NB4 (cell line): ENCODE measurements around the gene ROBO4.

Source experiments
- DNase-seq: peaks from one replicate; pipeline ENCODE4 v3.0.0; 2010; ENCODE audit warnings: low read depth
- H3K4me3 ChIP-seq: one replicate; pipeline ENCODE4 v1.5.1; 2011; ENCODE audit warnings: mild to moderate bottlenecking, low read depth, low read length, moderate library complexity
- MYC ChIP-seq: IDR thresholded peaks from 2 replicates; pipeline ENCODE4 v1.6.1; 2011; ENCODE audit warnings: low read depth, low read length
- POLR2A ChIP-seq: IDR thresholded peaks from 2 replicates; pipeline ENCODE4 v1.6.1; 2011; ENCODE audit warnings: mild to moderate bottlenecking; ENCODE audit not compliant: insufficient read length; ENCODE audit errors: extremely low read depth
- TF ChIP-seq, protein P1 (sequence below): IDR thresholded peaks from 2 replicates; pipeline ENCODE4 v1.6.1; 2011; ENCODE audit warnings: low read depth, low read length
- TF ChIP-seq, protein P2 (sequence below): IDR thresholded peaks from one replicate; pipeline ENCODE4 v1.5.1; 2012; ENCODE audit warnings: low read depth, low read length

Gene ROBO4

DNA sequence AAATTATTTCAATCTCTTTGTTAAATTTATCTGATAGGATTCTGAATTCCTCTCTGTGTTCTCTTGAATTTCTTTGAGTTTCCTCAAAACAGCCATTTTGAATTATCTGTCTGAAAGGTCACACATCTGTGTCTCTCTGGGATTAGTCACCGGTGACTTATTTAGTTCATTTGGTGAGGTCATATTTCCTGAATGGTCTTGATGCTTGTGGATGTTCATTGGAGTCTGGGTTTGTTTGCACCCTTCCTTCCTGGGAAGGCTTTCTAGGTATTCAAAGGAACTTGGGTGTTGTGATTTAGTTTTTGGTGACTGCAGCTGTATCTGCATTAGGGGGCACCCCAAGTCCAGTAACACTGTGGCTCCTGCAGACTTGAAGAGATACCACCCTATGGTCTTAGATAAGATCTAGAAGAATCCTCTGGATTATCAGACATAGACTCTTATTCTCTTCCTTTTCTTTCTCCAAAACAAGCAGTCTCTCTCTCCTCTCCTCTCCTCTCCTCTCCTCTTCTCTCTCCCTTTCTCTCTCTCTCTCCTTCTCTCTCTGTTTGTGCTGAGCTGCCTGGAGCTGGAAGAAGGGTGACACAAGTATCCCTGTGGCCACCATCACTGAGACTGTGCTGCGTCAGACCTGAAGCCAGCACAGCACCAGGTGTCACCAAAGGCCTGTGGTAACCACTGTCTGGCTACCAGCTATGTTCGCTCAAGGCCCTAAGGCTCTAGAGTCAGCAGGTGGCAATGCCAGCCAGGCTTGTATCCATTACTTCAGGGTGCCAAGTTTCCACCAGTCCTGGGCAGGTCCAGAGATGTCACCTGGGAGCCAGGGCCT lies 18.1 kb upstream of the ROBO4 start:
- no peak for DNase-seq
- TF ChIP-seq, protein P1, sequence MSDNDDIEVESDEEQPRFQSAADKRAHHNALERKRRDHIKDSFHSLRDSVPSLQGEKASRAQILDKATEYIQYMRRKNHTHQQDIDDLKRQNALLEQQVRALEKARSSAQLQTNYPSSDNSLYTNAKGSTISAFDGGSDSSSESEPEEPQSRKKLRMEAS: no peak
- H3K4me3 ChIP-seq: no peak overlapping the region

DNA sequence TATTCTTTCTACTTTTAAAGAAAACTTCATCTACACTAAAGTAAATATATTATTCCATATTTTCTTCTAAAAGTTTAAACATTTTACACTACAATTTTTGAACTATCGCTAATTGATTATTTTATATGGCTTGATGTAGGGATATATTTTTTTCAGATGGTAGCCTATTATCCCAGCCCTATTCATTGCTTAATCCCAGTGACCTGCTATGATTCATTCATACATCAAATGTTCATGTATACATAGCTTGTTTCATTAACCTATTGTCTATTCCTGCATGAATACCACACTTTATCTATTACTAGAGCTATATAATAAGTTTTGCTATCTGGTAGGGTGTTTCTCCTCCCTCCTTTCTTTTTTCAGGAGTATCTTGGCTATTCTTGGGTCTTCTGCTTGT lies 5.0 kb upstream of the ROBO4 start:
- TF ChIP-seq MYC (no peak), POLR2A (no peak)
- TF ChIP-seq, protein P1: no peak
- TF ChIP-seq, protein P2, sequence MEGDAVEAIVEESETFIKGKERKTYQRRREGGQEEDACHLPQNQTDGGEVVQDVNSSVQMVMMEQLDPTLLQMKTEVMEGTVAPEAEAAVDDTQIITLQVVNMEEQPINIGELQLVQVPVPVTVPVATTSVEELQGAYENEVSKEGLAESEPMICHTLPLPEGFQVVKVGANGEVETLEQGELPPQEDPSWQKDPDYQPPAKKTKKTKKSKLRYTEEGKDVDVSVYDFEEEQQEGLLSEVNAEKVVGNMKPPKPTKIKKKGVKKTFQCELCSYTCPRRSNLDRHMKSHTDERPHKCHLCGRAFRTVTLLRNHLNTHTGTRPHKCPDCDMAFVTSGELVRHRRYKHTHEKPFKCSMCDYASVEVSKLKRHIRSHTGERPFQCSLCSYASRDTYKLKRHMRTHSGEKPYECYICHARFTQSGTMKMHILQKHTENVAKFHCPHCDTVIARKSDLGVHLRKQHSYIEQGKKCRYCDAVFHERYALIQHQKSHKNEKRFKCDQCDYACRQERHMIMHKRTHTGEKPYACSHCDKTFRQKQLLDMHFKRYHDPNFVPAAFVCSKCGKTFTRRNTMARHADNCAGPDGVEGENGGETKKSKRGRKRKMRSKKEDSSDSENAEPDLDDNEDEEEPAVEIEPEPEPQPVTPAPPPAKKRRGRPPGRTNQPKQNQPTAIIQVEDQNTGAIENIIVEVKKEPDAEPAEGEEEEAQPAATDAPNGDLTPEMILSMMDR: no peak
- DNase-seq: no peak
- H3K4me3 ChIP-seq: no peak overlapping the region

DNA sequence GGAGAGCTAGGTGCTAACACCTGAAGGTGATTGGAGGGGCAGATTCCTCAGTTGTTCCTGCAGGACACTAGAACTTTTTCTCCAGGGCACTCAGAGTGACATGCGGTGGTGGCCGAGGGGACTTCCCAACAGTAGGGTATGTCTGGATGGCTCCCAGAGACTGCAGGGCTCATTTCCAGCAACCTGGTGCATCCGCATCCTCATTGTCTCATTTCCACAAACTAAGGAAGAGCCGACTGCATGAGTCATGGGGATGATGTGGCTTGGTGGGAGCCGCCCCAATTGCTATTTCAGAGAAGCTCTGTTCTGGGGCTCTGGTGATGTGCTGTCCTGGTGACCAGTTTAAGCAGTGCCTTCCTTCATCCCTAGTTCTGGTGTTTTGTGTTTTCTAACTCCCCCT lies 2.8 kb upstream of the ROBO4 start:
- TF ChIP-seq, protein P2: no peak
- TF ChIP-seq MYC (no peak), POLR2A (no peak)
- TF ChIP-seq, protein P1: no peak
- no peak for DNase-seq
- no peak overlapping the region for H3K4me3 ChIP-seq

DNA sequence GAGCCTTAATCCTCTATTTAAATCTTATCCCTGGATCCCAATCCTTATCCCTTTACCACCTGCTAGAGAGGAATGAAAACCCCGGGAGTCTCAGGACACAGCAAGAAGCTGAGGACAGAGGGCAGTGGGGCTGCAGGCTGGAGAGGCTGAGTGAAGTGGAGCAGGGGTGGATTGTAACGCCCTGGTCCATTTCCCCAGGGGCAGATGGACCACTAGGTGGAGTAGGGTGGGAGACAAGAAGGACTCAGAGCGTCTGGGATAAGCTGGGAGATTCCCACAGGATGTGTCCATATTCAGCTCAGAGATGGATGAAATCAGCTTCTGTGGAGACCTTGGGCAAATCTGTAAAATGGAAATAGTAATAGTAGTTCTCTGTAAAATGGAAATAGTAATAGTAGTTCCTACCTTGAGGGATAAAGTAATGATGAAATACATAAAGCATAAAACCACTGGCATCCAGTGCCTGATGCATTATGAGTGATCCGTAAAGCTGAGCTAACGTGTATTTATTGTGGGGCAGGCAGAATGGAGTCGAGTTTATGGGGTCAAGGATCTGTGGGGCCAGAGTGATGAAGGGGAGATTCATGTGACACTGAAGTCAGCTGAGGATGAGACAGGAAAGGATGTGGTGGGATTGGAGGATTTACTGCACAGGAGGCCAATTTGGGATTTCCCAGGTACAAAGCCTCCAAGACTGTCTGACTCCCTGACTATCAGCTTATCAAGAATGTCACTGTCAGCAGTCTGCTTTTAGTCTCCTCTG lies 1.9 kb upstream of the ROBO4 start:
- H3K4me3 ChIP-seq: no peak overlapping the region
- no peak for DNase-seq
- TF ChIP-seq POLR2A (no peak), MYC (no peak)
- TF ChIP-seq, protein P1: no peak
- TF ChIP-seq, protein P2: no peak

DNA sequence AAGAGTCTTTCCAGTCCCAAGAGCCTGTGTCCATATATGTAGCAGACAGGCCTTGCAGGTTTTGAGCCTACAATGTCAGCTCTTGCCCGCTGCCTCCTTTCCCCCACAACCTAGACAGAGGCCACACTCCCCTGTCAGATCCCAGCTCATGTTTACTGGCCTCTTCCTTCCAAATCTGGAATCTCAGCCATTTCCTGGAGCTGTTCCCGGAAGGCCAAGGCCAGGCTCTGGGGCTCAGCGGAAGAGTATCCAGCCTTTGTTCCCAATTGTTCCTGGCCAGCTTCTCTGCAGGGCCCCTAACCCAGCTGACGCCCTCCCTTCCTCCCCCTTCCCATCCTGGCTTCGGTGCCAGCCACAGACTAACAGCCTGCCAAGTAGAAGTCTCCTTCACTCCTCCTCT lies 1.0 kb upstream of the ROBO4 start:
- H3K4me3 ChIP-seq: no peak overlapping the region
- no peak for DNase-seq
- TF ChIP-seq POLR2A (no peak), MYC (no peak)
- TF ChIP-seq, protein P1: no peak
- TF ChIP-seq, protein P2: no peak

DNA sequence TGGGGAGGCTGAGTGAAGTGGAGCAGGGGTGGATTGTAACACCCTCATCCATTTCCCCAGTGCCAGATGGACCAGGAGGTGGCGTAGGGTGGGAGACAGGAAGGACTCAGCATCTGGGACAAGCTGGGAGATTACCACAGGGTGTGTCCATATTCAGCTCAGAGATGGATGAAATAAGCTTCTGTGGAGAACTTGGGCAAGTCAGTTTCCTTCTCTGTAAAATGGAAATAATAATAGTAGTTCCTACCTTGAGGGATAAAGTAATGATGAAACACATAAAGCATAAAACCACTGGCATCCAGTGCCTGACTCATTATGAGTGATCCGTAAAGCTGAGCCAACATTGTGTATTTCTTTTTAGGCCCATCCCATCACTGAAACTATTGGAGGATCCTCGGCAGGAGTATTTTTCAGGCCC lies 607 bp upstream of the ROBO4 start:
- no peak for DNase-seq
- H3K4me3 ChIP-seq: no peak overlapping the region
- TF ChIP-seq, protein P1: no peak
- TF ChIP-seq POLR2A (no peak), MYC (no peak)
- TF ChIP-seq, protein P2: no peak
